Left forelimb (tissue), 1 donor: ENCODE data around the gene TEF.
"Not testable (repeated sequence)": the region's sequence is repeated elsewhere in the genome, so short reads cannot be mapped to it uniquely, and the experiment has no call there.

Source experiments
- DNase-seq: peaks from one replicate; pipeline ENCODE4 v3.0.0-alpha.2; 2018; ENCODE audit warnings: low spot score

Gene TEF

DNA sequence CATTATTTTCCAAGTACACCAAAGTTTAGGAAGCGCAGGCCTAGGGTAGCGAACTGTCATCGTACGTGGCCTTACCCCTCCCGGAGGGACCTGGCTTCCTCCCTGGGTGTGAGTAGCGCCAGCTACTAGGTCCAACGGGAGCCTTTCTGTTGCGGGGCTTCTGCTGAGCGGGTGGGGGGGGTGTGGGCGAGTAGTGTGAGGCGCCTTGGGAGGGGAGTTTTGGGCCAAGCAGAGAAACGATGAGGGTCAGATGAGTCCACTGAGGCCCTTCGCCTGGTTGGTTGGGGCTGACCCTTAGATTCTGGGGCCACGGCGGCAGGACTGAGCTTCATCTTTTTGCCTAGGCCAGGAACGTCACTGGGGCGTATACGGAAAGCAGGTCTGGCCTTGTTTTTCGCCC lies 868 bp downstream of the TEF start:
- DNase-seq = no peak

DNA sequence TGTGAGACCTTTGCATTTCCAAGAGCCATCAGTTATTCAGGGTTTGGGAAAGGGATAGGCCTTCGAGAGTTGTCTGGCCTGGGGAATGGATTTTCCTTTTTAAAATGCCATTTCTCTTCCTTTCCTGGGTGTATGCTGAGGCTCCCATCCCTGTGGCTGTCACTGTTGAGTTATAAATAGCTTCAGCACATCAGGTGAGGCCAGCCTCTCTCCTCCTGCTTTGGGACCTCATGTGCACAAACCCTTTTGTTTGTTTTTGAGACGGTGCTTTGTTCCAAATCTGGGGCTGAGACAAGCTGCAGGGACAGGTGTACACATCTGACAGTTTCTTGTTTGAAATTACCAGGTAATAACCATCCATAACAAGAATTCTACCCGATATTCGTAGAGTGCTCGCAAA lies 1.3 kb downstream of the TEF start:
- DNase-seq = no peak

DNA sequence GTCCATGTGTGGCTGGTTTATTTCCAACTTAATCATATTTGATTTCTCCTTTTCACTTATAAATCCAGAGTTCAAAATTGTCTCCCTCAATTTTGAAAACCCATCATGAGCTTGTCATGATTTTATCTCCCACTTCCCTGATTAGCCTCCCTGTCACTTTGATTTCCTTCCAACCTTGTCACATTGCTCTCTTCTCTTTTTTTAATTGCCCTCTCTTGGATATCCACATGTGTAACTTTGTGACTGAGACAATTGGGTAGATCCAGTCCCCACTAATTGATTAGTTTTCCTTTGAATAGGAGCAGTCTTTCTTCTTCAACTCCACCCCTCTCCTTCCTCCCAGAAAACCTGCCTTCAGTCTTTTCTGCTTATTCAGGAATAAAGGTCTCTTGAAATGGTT lies 2.4 kb downstream of the TEF start:
- no peak for DNase-seq

DNA sequence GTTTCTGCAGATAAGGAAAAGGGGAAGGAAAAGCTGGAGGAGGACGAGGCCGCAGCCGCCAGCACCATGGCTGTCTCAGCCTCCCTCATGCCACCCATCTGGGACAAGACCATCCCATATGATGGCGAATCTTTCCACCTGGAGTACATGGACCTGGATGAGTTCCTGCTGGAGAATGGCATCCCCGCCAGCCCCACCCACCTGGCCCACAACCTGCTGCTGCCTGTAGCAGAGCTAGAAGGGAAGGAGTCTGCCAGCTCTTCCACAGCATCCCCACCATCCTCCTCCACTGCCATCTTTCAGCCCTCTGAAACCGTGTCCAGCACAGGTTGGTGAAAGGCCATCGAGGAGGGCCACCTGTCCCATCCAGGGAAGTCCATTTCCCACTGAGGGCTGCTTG lies 5.6 kb downstream of the TEF start:
- DNase-seq = no peak

DNA sequence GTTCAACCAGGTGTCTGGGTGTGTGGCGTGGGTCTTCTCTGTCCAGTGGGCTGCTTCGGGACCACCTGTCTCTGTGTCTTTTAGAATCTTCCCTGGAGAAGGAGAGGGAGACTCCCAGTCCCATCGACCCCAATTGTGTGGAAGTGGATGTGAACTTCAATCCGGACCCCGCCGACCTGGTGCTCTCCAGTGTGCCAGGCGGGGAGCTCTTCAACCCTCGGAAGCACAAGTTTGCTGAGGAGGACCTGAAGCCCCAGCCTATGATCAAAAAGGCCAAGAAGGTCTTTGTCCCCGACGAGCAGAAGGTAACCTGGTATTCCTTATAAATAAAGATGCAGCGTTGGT lies 12.2 kb downstream of the TEF start:
- no peak for DNase-seq

DNA sequence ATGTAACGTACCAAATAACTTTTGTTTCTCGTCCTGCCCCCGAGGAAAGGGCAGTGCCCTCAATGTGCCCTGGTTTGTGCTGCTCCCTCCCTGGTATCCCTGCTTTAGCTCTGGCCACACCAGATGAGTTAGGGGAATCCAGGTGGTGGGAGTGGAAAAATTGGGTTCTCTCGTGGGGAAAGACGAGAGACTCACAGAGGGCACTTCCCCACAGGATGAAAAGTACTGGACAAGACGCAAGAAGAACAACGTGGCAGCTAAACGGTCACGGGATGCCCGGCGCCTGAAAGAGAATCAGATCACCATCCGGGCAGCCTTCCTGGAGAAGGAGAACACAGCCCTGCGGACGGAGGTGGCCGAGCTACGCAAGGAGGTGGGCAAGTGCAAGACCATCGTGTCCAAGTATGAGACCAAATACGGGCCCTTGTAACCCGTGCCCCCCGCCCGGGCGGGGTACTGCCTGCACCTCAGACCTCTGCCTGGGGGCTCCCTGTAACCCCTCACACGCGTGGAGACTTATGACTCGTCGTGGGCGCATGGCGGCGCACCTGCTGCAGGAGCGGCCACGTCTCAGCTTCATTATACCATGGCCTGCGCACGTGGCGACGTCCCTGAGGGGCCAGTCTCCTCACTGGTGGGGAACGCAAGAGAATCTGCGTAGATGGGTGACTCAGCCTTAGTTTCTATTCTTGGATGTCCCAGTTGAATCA lies 13.9 kb downstream of the TEF start:
- DNase-seq = no peak

DNA sequence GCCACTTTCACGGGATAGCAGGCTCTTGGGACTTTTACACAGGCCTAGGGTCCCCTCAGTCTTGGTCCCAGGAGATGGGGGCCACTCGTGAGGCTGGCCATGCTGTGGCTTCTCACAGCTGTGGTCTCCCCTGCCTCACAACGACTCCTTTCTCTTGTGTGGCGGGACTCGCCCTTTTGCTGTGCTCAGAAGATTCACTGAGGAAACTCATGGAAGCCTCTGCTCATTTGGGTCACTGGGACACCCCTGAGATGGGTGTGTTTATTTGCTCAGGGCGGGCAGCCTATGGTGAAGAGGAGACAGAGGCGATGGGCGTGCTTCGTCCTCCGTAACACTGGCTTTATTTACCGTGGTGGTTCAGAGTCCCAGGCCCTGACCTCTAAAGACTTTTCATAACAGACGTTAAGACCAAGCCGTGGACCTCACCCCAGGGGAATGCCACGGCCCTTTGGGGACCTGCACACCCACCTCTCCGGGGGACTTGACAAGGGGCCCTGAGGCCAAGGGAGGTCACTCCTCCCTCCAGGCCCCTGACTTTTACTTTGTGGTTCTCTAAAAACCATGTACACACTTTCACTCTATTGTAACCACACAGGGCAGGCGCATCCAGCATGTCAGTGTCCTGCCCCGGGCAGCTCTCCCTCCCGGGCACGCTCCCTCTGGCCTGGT lies 15.5 kb downstream of the TEF start:
- DNase-seq = no peak

DNA sequence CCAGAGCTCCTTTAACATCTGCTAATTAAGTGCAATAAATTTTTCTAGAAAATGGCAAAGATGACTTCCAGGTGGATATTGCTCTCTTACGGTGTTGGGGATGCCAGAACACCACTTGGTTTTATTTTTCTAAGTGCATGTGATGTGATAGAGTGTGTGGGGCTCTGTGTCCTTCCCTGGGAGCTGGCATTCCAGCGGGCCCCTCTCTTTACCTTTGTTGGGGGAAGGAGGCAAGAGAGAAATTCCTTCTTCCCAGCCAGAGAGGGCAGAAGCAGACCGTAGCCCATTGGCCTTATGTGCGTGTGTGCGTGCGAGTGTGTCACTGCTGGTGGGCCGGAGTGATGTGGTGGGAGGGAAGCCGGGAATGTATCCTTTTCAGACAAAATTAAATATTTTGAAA lies 17.2 kb downstream of the TEF start:
- DNase-seq = no peak

DNA sequence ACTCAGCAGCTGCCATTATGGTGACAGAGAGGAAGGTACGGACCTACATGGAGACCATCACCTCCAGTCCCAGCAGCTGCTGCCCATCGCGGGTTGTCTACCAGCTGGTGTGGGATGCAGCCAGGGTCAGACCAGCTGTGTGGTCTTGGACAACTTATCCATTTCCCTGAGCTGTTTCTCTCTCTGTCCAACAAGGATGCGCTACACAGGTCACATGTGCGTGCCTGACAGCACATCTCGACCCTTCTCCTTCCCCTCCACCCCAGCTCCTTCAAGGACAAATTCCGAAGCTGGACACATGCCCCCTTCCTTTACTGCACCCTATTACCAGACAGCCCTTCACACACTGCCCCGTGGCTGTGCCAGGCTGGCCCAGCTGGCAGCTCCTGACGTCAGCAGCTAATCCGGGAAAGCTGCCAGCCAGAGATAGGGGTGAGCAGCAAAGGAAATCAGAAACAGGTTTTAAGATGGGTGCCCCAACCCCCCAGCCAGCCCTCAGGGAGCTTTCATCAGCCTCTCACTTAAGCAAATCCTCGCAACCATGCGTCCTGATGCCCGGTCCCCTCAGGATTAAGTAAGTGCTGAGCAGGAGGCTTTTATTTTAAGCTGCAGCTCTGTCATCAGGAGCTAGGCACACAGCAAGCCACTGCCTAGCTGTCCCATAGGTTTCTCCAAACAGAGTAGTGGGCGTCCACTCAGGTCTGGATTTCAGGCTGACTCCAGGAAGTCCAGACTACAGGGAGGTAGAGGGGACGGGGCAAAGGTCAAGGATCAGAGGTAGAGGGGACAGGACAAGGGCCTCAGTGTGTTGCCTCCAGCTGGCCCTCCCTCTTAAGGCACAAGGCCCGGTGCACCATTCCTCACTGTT lies 20.3 kb downstream of the TEF start:
- peak; percentile 73 for DNase-seq

DNA sequence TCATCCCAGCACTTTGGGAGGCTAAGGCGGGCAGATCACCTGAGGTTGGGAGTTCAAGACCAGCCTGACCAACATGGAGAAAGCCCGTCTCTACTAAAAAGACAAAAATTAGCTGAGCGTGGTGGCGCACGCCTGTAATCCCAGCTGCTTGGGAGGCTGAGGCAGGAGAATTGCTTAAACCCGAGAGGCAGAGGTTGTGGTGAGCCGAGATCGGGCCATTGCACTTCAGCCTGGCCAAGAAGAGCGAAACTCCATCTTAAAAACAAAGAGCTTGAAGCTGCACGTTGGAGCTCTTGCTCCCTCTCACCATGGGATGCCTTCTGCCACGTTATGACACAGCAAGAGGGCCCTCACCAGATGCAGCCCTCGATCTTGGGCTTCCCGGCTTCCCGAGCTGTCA lies 21.1 kb downstream of the TEF start:
- not testable (repeated sequence) for DNase-seq

DNA sequence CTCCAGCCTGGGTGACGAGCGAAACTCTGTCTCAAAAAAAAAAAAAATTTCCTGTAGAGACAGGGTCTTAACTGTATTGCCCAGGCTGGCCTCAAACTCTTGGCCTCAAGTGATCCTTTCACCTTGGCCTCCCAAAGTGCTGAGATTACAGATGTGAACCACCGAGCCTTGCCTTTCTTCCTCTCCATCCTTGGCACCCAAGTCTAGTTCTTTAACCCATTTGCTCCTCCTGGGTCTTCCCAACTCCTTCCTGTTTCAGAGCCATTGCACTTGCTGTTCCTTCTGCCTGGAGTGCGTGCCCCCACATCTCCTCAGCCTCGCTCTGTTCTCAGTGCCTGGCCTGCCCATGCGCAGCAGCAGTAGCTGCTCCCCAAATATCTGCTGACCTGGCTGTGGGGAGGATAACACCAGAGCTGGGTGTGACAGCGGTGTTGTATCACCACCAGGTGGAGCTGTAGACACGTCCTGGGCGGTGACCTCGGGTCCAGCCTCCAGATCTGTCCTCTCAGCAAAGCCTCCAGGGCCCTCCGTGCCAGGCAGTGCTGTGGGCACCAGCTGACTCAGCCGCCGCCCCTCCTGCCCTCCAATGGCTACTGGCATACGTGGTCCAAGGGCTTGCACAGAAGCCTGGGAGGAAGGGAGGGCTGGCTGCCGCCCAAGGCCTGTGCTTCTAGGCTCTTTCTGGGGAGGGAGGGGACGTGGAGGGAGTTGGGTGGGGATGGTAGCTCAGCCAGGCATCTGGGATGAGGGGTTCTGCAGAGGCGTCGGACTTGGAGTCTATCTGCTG lies 22.0 kb downstream of the TEF start:
- DNase-seq = peak; percentile 85

DNA sequence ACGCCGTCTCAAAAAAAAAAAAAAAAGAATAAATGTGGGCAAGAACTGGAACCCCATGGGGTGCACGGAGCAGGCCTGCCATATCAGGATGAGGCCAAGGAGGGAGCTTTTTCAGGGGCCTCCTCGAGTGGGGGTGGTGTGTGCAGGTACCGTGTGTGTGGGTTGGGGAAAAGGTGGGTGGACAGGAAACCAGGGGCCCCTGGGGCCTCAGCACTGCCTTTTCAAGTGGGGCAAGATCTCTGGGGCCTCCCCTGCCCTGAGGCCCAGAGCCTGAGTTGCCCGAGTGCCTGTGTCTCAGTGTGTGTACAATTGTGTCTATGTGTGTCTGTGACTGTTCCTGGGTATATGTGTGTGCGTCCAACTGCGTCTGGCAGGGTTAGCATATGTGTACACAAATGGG lies 23.8 kb downstream of the TEF start:
- DNase-seq = no peak

DNA sequence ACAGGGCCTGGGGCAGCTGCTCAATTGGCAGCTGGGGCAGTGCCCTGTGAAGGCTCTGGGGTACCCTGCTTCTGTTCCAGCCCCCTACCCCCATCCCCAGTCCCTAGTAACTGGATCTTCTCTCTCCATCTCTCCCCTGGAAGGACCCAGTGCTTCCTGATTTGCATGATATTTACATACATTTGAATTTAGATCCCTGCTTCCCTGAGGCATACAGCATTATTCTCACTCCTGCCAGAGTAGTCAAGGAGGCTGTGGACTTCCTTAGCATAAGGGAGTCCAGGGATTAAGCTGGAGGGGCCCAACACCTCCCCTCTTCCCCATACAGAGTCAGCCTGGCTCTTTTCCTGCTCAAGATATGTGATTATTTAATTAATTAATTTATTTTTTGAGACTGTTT lies 24.7 kb downstream of the TEF start:
- no peak for DNase-seq

DNA sequence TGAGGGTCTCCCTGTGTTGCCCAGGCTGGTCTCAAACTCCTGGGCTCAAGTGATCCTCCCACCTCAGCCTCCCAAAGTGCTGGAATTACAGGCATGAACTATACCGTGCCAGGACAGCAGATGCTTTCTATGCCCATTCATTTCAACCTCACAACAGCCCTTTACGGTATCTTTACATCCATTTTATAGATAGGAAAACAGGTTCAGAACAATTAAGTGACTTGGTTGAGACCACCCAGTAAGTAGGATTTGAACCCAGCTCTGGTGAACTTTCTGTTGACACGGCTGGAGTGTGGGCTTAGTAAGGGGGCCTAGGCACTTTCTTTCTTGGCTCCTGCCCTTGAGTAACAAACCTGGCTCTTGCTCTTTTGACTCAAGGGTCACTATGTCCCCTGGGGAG lies 25.7 kb downstream of the TEF start:
- DNase-seq = no peak

DNA sequence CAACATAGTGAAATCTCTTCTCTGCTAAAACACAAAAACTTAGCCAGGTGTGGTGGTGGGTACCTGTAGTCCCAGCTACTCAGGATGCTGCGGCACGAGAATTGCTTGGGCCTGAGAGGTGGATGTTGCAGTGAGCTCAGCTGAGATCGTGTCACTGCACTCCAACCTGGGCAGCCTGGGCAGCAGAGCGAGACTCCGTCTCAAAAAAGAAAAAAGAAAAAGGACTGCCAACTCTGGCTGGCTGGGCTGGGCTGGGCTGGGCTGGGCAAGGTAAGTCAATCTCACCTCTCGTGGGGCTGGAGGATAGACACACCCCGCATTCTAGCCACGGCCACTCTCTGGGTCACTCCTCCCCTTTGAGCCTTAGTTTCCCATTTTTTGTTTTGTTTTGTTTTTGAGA lies 26.9 kb downstream of the TEF start:
- no peak for DNase-seq

DNA sequence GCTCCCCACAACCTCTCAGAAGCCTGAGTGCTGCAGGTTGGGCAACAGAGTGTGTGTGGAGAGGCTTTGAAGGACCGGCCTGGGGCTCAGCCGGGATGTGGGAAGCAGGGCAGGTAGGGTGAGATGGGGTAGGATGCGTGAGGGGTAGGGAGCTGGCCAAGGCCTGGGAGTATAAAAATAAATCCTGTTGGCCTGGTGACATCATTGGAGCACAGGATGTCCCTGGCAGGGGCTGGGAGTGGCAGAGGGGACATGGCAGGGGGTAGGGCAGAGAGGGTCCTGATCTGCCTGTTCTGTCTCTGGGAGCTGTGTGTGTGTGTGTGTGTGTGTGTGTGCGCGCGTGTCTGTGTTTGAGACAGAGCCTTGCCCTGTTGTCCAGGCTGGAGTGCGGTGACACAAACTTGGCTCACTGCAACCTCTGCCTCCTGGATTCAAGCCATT lies 28.6 kb downstream of the TEF start:
- DNase-seq = no peak

DNA sequence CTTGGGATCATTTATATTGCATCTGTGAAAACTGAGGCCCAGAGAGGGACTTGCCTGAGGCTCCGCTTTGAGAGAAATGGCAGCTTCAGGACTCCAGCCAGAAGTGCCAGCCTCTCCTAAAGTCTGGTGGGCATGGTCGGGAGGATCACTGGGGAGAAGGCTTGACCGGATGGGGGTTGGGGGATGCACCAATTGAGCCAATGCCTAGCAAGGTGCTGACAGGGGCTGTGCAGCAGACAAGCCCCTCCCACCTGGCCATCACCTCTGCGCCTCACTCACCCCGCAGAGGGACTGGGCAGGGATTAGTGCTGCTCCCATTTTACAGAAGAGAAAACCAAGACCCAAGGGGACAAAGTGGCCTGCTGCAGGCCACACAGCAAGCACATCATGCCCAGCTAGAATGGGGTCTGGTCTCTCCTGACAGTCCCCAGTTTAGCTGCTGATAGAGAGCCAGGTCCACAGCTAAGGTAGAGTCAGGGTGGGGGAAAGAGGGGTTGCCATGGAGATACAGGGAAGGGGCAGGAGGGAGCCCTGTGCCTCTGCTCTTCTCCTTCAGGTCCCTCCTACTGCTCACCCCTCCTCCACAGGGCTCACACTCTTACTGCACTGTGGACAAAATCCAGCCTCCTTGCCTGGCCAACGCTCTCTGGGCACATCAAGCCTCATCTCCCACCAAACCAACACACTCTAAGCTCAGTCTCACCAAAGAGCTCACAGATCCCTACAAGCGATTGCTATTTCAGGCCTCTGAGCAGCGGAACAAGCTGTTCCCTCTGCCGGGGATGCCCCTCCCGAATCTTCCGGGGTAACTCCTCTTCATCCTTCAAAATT lies 29.5 kb downstream of the TEF start:
- no peak for DNase-seq

DNA sequence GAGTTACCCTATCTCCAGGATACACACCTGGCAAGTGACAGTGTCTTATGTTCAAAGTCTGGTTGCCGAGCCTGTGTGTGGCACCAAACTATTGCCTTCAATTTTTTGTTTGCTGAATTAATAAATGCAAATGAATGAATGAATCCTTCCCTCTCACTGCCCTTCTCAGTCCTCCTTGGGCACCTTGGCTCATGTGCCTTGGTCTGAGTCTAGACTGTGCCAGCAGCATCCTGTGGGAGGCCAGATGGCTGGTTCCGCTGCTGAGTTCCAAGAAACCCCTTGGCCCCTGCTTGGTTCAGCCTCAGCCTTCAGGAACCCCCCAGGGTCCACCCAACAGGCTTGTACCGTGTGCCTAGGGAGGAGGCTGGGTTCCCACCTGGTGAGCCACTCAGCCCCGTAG lies 33.8 kb downstream of the TEF start:
- DNase-seq = no peak

DNA sequence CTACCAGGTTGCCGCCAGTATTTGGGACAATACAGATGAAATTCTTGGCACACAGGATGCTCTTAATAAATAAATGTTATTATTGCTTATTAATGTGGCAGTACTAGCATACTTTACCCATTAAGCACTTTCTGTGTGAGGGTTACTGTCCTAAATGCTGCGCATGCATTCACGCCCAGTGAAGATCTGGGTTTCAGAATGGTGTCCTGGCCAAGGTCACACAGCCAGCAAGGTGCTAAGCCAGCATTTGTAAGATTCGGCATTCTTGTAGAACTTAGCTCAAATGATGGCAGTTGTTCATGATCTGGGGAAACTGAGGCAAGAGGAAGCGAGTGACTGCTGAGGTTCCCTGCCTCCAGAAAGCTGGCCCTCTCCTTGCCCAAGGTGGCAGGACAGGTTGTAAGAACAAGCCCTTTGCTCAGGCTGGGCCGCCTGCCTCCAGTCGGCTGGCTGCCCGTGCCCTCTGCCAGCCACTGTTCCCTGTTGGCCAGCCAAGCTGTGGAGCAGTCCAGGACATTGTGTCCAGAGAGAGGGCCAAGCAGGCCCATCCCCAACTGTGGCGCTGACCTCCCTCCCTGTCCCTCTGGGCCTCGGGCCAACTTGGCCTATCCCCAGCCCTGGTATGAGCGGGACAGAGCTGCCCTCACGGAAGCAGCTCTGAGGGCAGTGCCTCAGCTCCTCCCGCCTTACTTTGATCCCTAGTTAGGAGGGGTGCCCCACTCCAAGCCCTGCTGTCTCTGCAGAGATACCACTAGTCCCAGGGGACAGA lies 36.1 kb downstream of the TEF start:
- no peak for DNase-seq

DNA sequence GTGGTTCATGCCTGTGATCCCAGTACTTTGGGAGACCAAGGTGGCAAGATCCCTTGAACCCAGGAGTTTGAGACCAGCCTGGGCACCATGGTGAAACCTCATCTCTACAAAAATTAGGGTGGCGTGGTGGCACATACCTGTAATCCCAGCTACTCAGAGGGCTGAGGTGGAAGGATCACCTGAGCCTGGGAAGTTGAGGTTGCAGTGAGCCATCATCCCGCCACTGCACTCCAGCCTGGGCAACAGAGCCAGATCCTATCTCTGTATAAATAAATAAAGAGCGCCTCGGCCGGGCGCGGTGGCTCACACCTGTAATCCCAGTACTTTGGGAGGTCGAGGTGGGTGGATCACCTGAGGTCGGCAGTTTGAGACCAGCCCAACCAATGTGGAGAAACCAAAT lies 37.0 kb downstream of the TEF start:
- no peak for DNase-seq
